ENCODE data around the gene KDM4B. TPM values are rescaled to one million over a fixed set of nuclear protein-coding genes. Genes with fewer than 3 reads are reported as not detected.
A peak's percentile ranks its signal among the peaks of the same experiment; 100 is the strongest.

The KDM4B gene
- total RNA-seq, 1 donor from 2014 or later: 46.0 TPM

DNA sequence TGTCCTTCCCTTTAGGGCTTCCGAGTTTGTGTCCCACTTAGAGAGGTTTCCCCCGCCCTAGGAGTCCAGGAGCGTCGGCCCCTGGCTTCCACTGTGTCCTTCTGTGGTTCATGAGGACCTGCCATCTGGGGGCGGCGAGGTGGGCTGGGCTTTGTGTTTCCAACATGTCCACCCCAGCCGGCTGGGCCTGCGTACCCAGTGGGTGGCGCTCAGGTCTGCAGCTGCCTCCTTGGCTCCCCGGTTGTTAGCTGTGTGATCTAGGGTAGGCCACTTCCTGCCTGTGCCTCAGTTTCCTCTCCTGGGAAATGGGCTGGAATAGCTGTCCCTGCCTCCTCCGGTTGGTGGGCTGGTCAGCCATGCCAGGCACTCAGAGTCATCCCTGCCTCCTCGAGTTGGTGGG, 28.4 kb downstream of the KDM4B start:
- H3K27ac ChIP-seq: no peak overlapping the region
- no peaks in the 10 kb centered on the region for H3K9me3 ChIP-seq
- H3K36me3 ChIP-seq: peaks cover 0 to 9% of the 10 kb centered on the region in 2 donors
- intact Hi-C loops (cut with DNase I): no loop called here
- no peak for DNase-seq (ENCODE audit: low spot score in 2 of 2)
- peaks cover 3 to 7% of the 10 kb centered on the region in 2 donors for H3K4me1 ChIP-seq
- no peak overlapping the region for H3K4me3 ChIP-seq
- TF ChIP-seq, protein P1, sequence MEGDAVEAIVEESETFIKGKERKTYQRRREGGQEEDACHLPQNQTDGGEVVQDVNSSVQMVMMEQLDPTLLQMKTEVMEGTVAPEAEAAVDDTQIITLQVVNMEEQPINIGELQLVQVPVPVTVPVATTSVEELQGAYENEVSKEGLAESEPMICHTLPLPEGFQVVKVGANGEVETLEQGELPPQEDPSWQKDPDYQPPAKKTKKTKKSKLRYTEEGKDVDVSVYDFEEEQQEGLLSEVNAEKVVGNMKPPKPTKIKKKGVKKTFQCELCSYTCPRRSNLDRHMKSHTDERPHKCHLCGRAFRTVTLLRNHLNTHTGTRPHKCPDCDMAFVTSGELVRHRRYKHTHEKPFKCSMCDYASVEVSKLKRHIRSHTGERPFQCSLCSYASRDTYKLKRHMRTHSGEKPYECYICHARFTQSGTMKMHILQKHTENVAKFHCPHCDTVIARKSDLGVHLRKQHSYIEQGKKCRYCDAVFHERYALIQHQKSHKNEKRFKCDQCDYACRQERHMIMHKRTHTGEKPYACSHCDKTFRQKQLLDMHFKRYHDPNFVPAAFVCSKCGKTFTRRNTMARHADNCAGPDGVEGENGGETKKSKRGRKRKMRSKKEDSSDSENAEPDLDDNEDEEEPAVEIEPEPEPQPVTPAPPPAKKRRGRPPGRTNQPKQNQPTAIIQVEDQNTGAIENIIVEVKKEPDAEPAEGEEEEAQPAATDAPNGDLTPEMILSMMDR (IDR thresholded peaks at IDR 0.05): no peak
- no peaks in the 10 kb centered on the region for H3K27me3 ChIP-seq

DNA sequence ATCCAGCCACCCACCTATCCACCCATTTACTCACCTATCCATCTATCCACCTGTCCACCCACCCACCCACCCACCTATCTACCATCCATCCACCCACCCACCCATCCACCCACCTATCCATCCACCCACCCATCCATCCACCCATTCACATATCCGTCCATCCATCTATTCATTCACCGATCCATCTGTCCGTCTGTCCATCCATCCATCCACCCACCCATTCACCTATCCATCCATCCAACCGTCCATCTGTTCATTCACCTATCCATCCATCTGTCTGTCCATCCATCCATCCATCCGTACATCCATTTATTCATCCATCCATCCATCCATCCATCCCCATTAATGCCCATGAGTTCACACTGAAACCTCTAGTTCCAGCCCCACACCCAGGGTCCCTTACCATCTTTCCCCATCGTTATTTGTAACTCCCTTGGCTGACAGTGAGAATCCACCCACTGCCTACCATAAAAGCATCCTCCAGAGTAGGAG, 31.3 kb downstream of the KDM4B start:
- intact Hi-C loops (cut with DNase I): no loop called here
- DNase-seq (ENCODE audit: low spot score in 2 of 2): no peak
- Histone ChIP-seq H3K4me1 (peaks cover 6 to 12% of the 10 kb centered on the region in 2 donors), H3K27ac (no peak overlapping the region), H3K4me3 (no peak overlapping the region), H3K36me3 (peaks cover 0 to 9% of the 10 kb centered on the region in 2 donors), H3K9me3 (no peaks in the 10 kb centered on the region), H3K27me3 (no peaks in the 10 kb centered on the region)
- TF ChIP-seq, protein P1 (IDR thresholded peaks at IDR 0.05): no peak

DNA sequence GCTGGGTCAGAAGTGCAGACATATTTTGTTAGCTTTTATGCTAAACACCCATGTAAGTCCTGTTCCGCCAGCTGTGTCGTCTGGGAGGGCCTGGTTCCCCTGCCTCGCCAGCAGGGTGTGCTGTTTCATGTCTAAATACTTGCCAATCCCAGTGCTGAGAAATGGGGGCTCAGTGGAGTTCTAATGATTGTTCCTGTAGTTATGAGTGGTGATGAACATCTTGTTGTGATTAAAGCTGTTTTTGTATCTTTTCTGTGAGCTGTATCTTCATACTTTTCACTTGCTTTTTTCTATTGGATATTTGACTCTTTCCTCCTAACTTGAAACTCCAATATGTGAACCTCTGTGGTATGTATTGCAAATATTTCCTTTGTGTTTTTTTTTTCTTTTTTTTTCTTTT, 32.7 kb downstream of the KDM4B start:
- Histone ChIP-seq H3K36me3 (peaks cover 0 to 2% of the 10 kb centered on the region in 2 donors), H3K4me1 (peaks cover 6 to 12% of the 10 kb centered on the region in 2 donors), H3K9me3 (no peaks in the 10 kb centered on the region), H3K27me3 (no peaks in the 10 kb centered on the region), H3K4me3 (no peak overlapping the region), H3K27ac (peak overlapping the region; percentile 66 to 68)
- TF ChIP-seq, protein P1 (IDR thresholded peaks at IDR 0.05): peak in 2 of 3 experiments; percentile 29 to 45
- no peak for DNase-seq (ENCODE audit: low spot score in 2 of 2)
- intact Hi-C loops (cut with DNase I): no loop called here

DNA sequence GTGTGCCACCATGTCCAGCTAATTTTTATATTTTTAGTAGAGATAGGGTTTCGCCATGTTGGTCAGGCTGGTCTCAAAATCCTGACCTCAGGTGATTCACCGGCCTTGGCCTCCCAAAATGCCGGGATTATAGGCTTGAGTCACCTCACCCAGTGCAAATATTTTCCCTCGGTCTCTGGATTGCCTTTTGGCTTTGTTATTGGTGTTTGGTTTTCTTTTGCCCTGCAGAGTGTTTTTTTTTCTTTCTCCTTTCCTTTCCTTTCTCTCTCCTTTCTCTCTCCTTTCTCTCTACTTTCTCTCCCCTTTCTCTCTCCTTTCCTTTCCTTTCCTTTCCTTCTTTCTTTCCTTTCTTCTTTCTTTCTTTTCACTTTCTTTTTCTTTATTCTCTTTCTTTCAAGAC, 33.2 kb downstream of the KDM4B start:
- H3K9me3 ChIP-seq: no peaks in the 10 kb centered on the region
- peaks cover 6 to 12% of the 10 kb centered on the region in 2 donors for H3K4me1 ChIP-seq
- intact Hi-C loops (cut with DNase I): no loop called here
- H3K4me3 ChIP-seq: peak overlapping the region; percentile 2 to 38
- TF ChIP-seq, protein P1 (IDR thresholded peaks at IDR 0.05): no peak
- H3K27me3 ChIP-seq: no peaks in the 10 kb centered on the region
- H3K36me3 ChIP-seq: no peaks in the 10 kb centered on the region
- DNase-seq (ENCODE audit: low spot score in 2 of 2): no peak
- H3K27ac ChIP-seq: peak overlapping the region; percentile 66 to 68

DNA sequence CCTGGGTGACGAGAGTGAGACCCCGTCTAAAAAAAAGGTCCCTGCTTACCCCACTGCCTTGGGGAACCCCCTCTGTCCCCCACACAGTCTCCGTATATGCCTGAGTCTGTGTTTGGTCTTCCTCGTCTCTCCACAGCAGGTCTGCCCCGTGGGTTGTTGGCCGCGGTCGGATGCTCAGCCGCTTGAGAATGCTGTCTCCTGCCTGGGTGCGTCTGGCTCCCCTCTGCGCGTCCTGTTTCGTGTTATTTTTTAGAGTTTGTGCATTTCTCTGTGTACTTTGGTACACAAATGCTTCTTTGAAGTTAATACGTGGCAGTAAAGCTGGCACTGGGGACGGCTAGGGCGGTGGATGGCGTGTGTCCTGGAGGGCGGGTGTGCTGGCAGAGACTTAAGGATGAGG, 34.9 kb downstream of the KDM4B start:
- TF ChIP-seq, protein P1 (IDR thresholded peaks at IDR 0.05): no peak
- intact Hi-C loops (cut with DNase I): no loop called here
- Histone ChIP-seq H3K27me3 (no peaks in the 10 kb centered on the region), H3K36me3 (no peaks in the 10 kb centered on the region), H3K27ac (no peak overlapping the region), H3K4me3 (no peak overlapping the region), H3K9me3 (no peaks in the 10 kb centered on the region), H3K4me1 (peaks cover 6 to 12% of the 10 kb centered on the region in 2 donors)
- DNase-seq (ENCODE audit: low spot score in 2 of 2): no peak

DNA sequence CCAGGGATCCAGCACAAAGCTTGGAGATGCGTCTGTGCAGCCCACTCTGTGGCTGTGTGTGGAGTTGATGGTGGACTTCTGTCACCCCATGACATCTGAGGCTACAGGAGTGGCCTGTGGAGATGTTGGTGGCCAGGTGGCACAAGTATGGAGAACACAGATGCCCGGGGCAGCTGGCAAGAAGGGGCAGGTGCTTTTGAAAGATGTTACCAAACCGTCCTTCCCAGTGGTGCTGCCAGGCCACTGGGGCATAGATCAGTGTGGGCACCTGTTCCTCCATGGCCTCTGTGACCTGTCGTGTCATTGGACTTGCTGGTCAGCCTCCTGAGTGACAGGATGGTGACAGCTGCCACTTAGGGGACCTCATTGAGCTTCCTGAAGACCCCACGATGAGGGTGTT, 36.2 kb downstream of the KDM4B start:
- no peaks in the 10 kb centered on the region for H3K9me3 ChIP-seq
- TF ChIP-seq, protein P1 (IDR thresholded peaks at IDR 0.05): no peak
- DNase-seq (ENCODE audit: low spot score in 2 of 2): no peak
- no peaks in the 10 kb centered on the region for H3K36me3 ChIP-seq
- no peaks in the 10 kb centered on the region for H3K27me3 ChIP-seq
- no peak overlapping the region for H3K27ac ChIP-seq
- H3K4me3 ChIP-seq: no peak overlapping the region
- intact Hi-C loops (cut with DNase I): no loop called here
- peaks cover 6 to 12% of the 10 kb centered on the region in 2 donors for H3K4me1 ChIP-seq
